Caco-2 (cell line): ENCODE data around the gene RUVBL1. TPM values are rescaled to one million over a fixed set of nuclear protein-coding genes. Genes with fewer than 3 reads are reported as not detected.
A peak's percentile ranks its signal among the peaks of the same experiment; 100 is the strongest.

Experiments
- BruUV-seq: library from RNA; stranded (reverse); fragments of 400-500 nt; replicated peaks from 2 replicates; lab custom pipeline; 2021; lab: Mats Ljungman, UMichigan
- CTCF ChIA-PET: fragments of 300-600 bp; sonication (Branson Sonifier 250); formaldehyde crosslinking; loops from one replicate; lab custom pipeline; 2022; ENCODE audit warnings: antibody characterized with exemption; lab: Charles Lee
- POLR2A ChIA-PET: fragments of 300-600 bp; sonication (Branson Sonifier 250); formaldehyde crosslinking; loops from one replicate; lab custom pipeline; 2022; ENCODE audit warnings: antibody characterized with exemption; lab: Charles Lee
- DNase-seq, 2 experiments: peaks; one replicate each; pipeline versions ENCODE4 v3.0.0 to v3.0.0-alpha.2; 2020 to 2022
- H3K27me3 ChIP-seq: replicated peaks from 2 replicates; pipeline ENCODE4 v1.6.0; 2011; ENCODE audit warnings: low read length; ENCODE audit not compliant: control insufficient read depth, insufficient read depth
- H3K36me3 ChIP-seq: 2 replicates; pipeline ENCODE4 v1.5.1; 2011; ENCODE audit warnings: low read length; ENCODE audit not compliant: control insufficient read depth, insufficient read depth
- H3K4me1 ChIP-seq: fragments of 250-450 bp; sonication (Bioruptor Pico); 2 replicates; pipeline ENCODE4 v1.5.1; 2020; ENCODE audit warnings: mild to moderate bottlenecking
- H3K4me3 ChIP-seq: 2 replicates; pipeline ENCODE4 v1.5.1; 2011; ENCODE audit warnings: low read depth, mild to moderate bottlenecking, control low read depth, low read length
- H3K9me3 ChIP-seq: fragments of 250-450 bp; sonication (Bioruptor Pico); 2 replicates; pipeline ENCODE4 v1.5.1; 2020; ENCODE audit warnings: mild to moderate bottlenecking, moderate library complexity
- H3K27ac Mint-ChIP-seq: one replicate; pipeline ENCODE4 v1.8.0; 2022; ENCODE audit warnings: mixed read lengths; ENCODE audit not compliant: unreplicated experiment
- H3K27me3 Mint-ChIP-seq: one replicate; pipeline ENCODE4 v1.8.0; 2022; ENCODE audit warnings: mixed read lengths; ENCODE audit not compliant: insufficient read depth, unreplicated experiment
- H3K36me3 Mint-ChIP-seq: one replicate; pipeline ENCODE4 v1.8.0; 2022; ENCODE audit warnings: mild to moderate bottlenecking, mixed read lengths; ENCODE audit not compliant: insufficient read depth, unreplicated experiment
- H3K4me1 Mint-ChIP-seq: one replicate; pipeline ENCODE4 v1.8.0; 2022; ENCODE audit warnings: low read depth, mixed read lengths; ENCODE audit not compliant: unreplicated experiment
- H3K4me3 Mint-ChIP-seq: one replicate; pipeline ENCODE4 v1.8.0; 2022; ENCODE audit warnings: mild to moderate bottlenecking, moderate library complexity, mixed read lengths; ENCODE audit not compliant: unreplicated experiment
- H3K9me3 Mint-ChIP-seq: one replicate; pipeline ENCODE4 v1.8.0; 2022; ENCODE audit warnings: mixed read lengths; ENCODE audit not compliant: unreplicated experiment
- CTCF ChIP-seq, 2 experiments: fragments of 200-600 bp in 1 of 2; IDR thresholded peaks; 1 replicate in 1 of 2; 2 replicates in 1 of 2; pipeline versions ENCODE4 v1.5.1 to v1.8.0; 2011 to 2022; ENCODE audit warnings: antibody characterized with exemption in 1 of 2, control low read depth in 1 of 2, inconsistent platforms in 1 of 2, low read depth in 1 of 2, low read length in 1 of 2, mild to moderate bottlenecking in 1 of 2, moderate library complexity in 1 of 2; ENCODE audit not compliant: insufficient read depth in 1 of 2, severe bottlenecking in 1 of 2, unreplicated experiment in 1 of 2
- intact Hi-C: fragments of 100-400 bp; cut with micrococcal nuclease; formaldehyde crosslinking; loops from one replicate; pipeline ENCODE4 v1.10.0; 2022; ENCODE audit not compliant: unreplicated experiment
- total RNA-seq: library from RNA; stranded (reverse); gene quantifications from 2 replicates; pipeline ENCODE4 v1.2.3, GENCODE V29; 2022

The RUVBL1 gene
- total RNA-seq, 1 experiment from 2014 or later: 56.4 TPM

- Mint-ChIP-seq H3K27me3 (peaks cover 7% of the 10 kb centered on the region), H3K27ac (no peak overlapping the region), H3K9me3 (no peaks in the 10 kb centered on the region), H3K4me3 (no peak overlapping the region), H3K4me1 (no peaks in the 10 kb centered on the region), H3K36me3 (no peaks in the 10 kb centered on the region)
- no TSS peak for BruUV-seq
- H3K4me3 ChIP-seq: no peak overlapping the region
- H3K27me3 ChIP-seq: no peaks in the 10 kb centered on the region
- no peaks in the 10 kb centered on the region for H3K36me3 ChIP-seq
- no peaks in the 10 kb centered on the region for H3K4me1 ChIP-seq
- DNase-seq: peak in 1 of 2 experiments; percentile 63
- POLR2A ChIA-PET: interaction anchor here (1.0 kb wide), 1 partner anchor 38 kb away, joined by 3 read pairs; no protein-coding TSS in a partner anchor
- H3K9me3 ChIP-seq: no peaks in the 10 kb centered on the region
- peak; percentile 46 to 59 for TF ChIP-seq CTCF (IDR thresholded peaks at IDR 0.05; ENCODE audit: insufficient read depth in 1 of 2, low read depth in 1 of 2, low read length in 1 of 2, severe bottlenecking in 1 of 2, unreplicated experiment in 1 of 2)
- intact Hi-C loops: loop anchor here (1.0 kb wide), 2 partner anchors 38 to 65 kb away; no protein-coding TSS in a partner anchor
- CTCF ChIA-PET: interaction anchor here (0.6 to 1.8 kb wide), 6 partner anchors 10 to 122 kb away, joined by 3 to 12 read pairs (median 5); partner anchors contain the start of gene RUVBL1
These were observed 9.8 kb upstream of the RUVBL1 start for GRCh38 chr3:128133273-128133883.

GRCh38 chr3:128131897-128132646 is 8.5 kb upstream of the RUVBL1 start:
- no peak for DNase-seq
- no peak overlapping the region for H3K4me3 Mint-ChIP-seq
- peaks cover 6% of the 10 kb centered on the region for H3K4me1 Mint-ChIP-seq
- Histone ChIP-seq H3K4me1 (no peaks in the 10 kb centered on the region), H3K4me3 (no peak overlapping the region), H3K9me3 (no peaks in the 10 kb centered on the region), H3K36me3 (no peaks in the 10 kb centered on the region), H3K27me3 (no peaks in the 10 kb centered on the region)
- intact Hi-C loops: no loop called here
- H3K36me3 Mint-ChIP-seq: no peaks in the 10 kb centered on the region
- peaks cover 5% of the 10 kb centered on the region for H3K27me3 Mint-ChIP-seq
- no TSS peak for BruUV-seq
- TF ChIP-seq CTCF (IDR thresholded peaks at IDR 0.05; ENCODE audit: insufficient read depth in 1 of 2, low read depth in 1 of 2, low read length in 1 of 2, severe bottlenecking in 1 of 2, unreplicated experiment in 1 of 2): no peak
- no peak overlapping the region for H3K27ac Mint-ChIP-seq
- no peaks in the 10 kb centered on the region for H3K9me3 Mint-ChIP-seq
- ChIA-PET POLR2A (no interaction called here), CTCF (interaction anchor here (1.7 to 1.8 kb wide), 2 partner anchors 9 to 34 kb away, joined by 5 to 8 read pairs; partner anchors contain the start of gene RUVBL1)

- H3K27ac Mint-ChIP-seq: no peak overlapping the region
- ChIA-PET POLR2A (no interaction called here), CTCF (no interaction called here)
- DNase-seq: no peak
- Histone ChIP-seq H3K36me3 (no peaks in the 10 kb centered on the region), H3K27me3 (no peaks in the 10 kb centered on the region), H3K9me3 (no peaks in the 10 kb centered on the region), H3K4me3 (no peak overlapping the region), H3K4me1 (peaks cover 6% of the 10 kb centered on the region; the same call in 1 of the 2 replicates)
- TF ChIP-seq CTCF (IDR thresholded peaks at IDR 0.05; ENCODE audit: insufficient read depth in 1 of 2, low read depth in 1 of 2, low read length in 1 of 2, severe bottlenecking in 1 of 2, unreplicated experiment in 1 of 2): no peak
- H3K27me3 Mint-ChIP-seq: no peaks in the 10 kb centered on the region
- no TSS peak for BruUV-seq
- H3K4me3 Mint-ChIP-seq: no peak overlapping the region
- peaks cover 11% of the 10 kb centered on the region for H3K4me1 Mint-ChIP-seq
- H3K36me3 Mint-ChIP-seq: peaks cover 12% of the 10 kb centered on the region
- no peaks in the 10 kb centered on the region for H3K9me3 Mint-ChIP-seq
- intact Hi-C loops: no loop called here
These were observed 4.6 kb upstream of the RUVBL1 start for GRCh38 chr3:128128251-128128650.
